Adrenal gland (tissue), 12 donors: ENCODE results near the gene ANAPC2. TPM values are rescaled to one million over a fixed set of nuclear protein-coding genes. Genes with fewer than 3 reads are reported as not detected.

Experiments used
- DNase-seq, 7 donors: peaks; one replicate each; pipeline ENCODE4 v3.0.0-alpha.2; 2019 to 2020
- H3K27ac ChIP-seq, 5 donors: fragments of 200-600 bp; sonication (generic) in 4 of 5; 1 replicate in 3 of 5; 2 replicates in 2 of 5; pipeline versions ENCODE4 v1.5.1 to v1.8.0; 2016 to 2020; ENCODE audit warnings: mild to moderate bottlenecking in 1 of 5
- H3K27me3 ChIP-seq: fragments of 200-600 bp; 2 replicates; pipeline ENCODE4 v1.8.0; 2021
- H3K36me3 ChIP-seq, 2 donors: fragments of 200-600 bp; replicated peaks in 1 of 2; 1 replicate in 1 of 2; 2 replicates in 1 of 2; pipeline versions ENCODE4 v1.5.1 to v1.8.0; 2018 to 2022
- H3K4me1 ChIP-seq, 2 donors: fragments of 200-600 bp; replicated peaks in 1 of 2; 1 replicate in 1 of 2; 2 replicates in 1 of 2; pipeline versions ENCODE4 v1.5.1 to v1.8.0; 2018 to 2021
- H3K4me3 ChIP-seq, 4 donors: fragments of 200-600 bp; sonication (generic) in 3 of 4; one replicate each; pipeline ENCODE4 v1.5.1; 2016 to 2018
- H3K9me3 ChIP-seq, 3 donors: fragments of 200-600 bp; sonication (generic) in 1 of 3; replicated peaks in 1 of 3; 1 replicate in 2 of 3; 2 replicates in 1 of 3; pipeline versions ENCODE4 v1.5.1 to v1.8.0; 2016 to 2021
- CTCF ChIP-seq, 6 experiments: fragments of 450-650 bp in 4 of 6; fragments of 200-600 bp in 2 of 6; sonication (generic) in 1 of 6; IDR thresholded peaks; 1 replicate in 5 of 6; 2 replicates in 1 of 6; pipeline versions ENCODE4 v1.5.1 to v1.8.0; 2016 to 2021; ENCODE audit warnings: antibody characterized with exemption in 6 of 6, mild to moderate bottlenecking in 2 of 6, moderate library complexity in 1 of 6
- POLR2A ChIP-seq, 2 donors: fragments of 450-650 bp; IDR thresholded peaks; one replicate each; pipeline ENCODE4 v1.6.1; 2017; ENCODE audit warnings: antibody characterized with exemption in 2 of 2, mild to moderate bottlenecking in 2 of 2, moderate library complexity in 1 of 2
- WGBS, 4 donors: extraction: QIAGEN DNeasy Blood & Tissue Kit in 2 of 4; methylation state at CpG; one replicate each; pipeline versions ENCODE4 v1.1.5 to v1.1.7; 2013 to 2017; 5-methylcytosine and 5-hydroxymethylcytosine counted together
- intact Hi-C, 2 donors: fragments of 100-400 bp; cut with DNase I; formaldehyde crosslinking; loops; one replicate each; pipeline versions ENCODE4 v1.14.1 to v1.15.0; 2022 to 2023
- polyA plus RNA-seq, 3 donors: library from polyadenylated mRNA; stranded (reverse); fragments of 200-250 nt in 2 of 3; fragments of 350-450 nt in 1 of 3; fragmentation: Illumina TruSeq in 1 of 3; extraction: RNeasy Lipid Tissue Mini Kit (QIAGEN cat#74804) in 1 of 3; gene quantifications; one replicate each; pipeline ENCODE4 v1.2.3, GENCODE V29; 2013 to 2014
- total RNA-seq, 9 donors: library from RNA; depleted of rRNA in 4 of 9; stranded (reverse); fragments of >200 nt in 4 of 9; fragments of 120-200 nt in 1 of 9; fragmentation: NEBNext Ultra II Directional in 1 of 9; extraction: Animal tissue kit (Norgen Biotek cat#: 25700) in 1 of 9; gene quantifications; one replicate each; pipeline versions ENCODE4 v1.1.0 to v1.2.4, GENCODE V29; 2013 to 2023
- donor health status: healthy with polysubstance abuse.
- donor health status: Bipolar disorder and iron deficiency.
- donor health status: DM: yes; HTN: yes; CAD: no.
- donor health status: DM: no; HTN: no; CAD: no.
- donor health status: DM: no; HTN: no; CAD: no.
- donor health status: DM: yes; HTN: yes; CAD: no.

ANAPC2 gene
- total and polyA plus RNA-seq, 12 donors: 7.1 to 162 (median 32.0) TPM

- Histone ChIP-seq H3K27ac (no peak overlapping the region), H3K9me3 (no peaks in the 10 kb centered on the region), H3K4me3 (no peak overlapping the region), H3K27me3 (peaks cover 31% of the 10 kb centered on the region), H3K4me1 (peaks cover 13 to 17% of the 10 kb centered on the region in 2 donors), H3K36me3 (no peaks in the 10 kb centered on the region)
- no peak for TF ChIP-seq CTCF (IDR thresholded peaks at IDR 0.05)
- TF ChIP-seq POLR2A (IDR thresholded peaks at IDR 0.05): no peak
- 76 to 85% (median 79%) methylated on average over 24 to 45 of the region's 45 CpGs for WGBS, 4 donors
- no peak for DNase-seq
- intact Hi-C loops: no loop called here
Observed at GRCh38 chr9:137173796-137174664, 14.3 kb downstream of the ANAPC2 start.

- WGBS, 4 donors: 58 to 68% (median 60%) methylated on average over 13 to 21 of the region's 21 CpGs
- intact Hi-C loops: no loop called here
Observed at GRCh38 chr9:137172901-137173795, 15.2 kb downstream of the ANAPC2 start.

GRCh38 chr9:137171149-137171900, 17.0 kb downstream of the ANAPC2 start:
- Histone ChIP-seq H3K4me3 (no peak overlapping the region), H3K27me3 (peaks cover 58% of the 10 kb centered on the region), H3K9me3 (no peaks in the 10 kb centered on the region), H3K4me1 (peaks cover 10 to 20% of the 10 kb centered on the region in 2 donors), H3K27ac (no peak overlapping the region), H3K36me3 (no peaks in the 10 kb centered on the region)
- DNase-seq: no peak
- no peak for TF ChIP-seq POLR2A (IDR thresholded peaks at IDR 0.05)
- no peak for TF ChIP-seq CTCF (IDR thresholded peaks at IDR 0.05)
- intact Hi-C loops: no loop called here
- 66 to 81% (median 79%) methylated on average over 7 to 22 of the region's 22 CpGs for WGBS, 4 donors

More at GRCh38 chr9:137172901-137173795, 15.2 kb downstream of the ANAPC2 start:
- H3K9me3 ChIP-seq: no peaks in the 10 kb centered on the region
- H3K4me3 ChIP-seq: no peak overlapping the region
- no peak overlapping the region for H3K27ac ChIP-seq
- no peaks in the 10 kb centered on the region for H3K36me3 ChIP-seq
- peaks cover 40% of the 10 kb centered on the region for H3K27me3 ChIP-seq
- no peak for DNase-seq
- TF ChIP-seq POLR2A (IDR thresholded peaks at IDR 0.05): no peak
- no peak for TF ChIP-seq CTCF (IDR thresholded peaks at IDR 0.05)
- H3K4me1 ChIP-seq: peaks cover 13 to 20% of the 10 kb centered on the region in 2 donors
